Activated T-cell treated with anti-CD3 and anti-CD28 coated beads, Interleukin-2, amount 50 U/mL, for 72 hours (primary cell): ENCODE measurements around the gene MYO18B. TPM values are rescaled to one million over a fixed set of nuclear protein-coding genes. Genes with fewer than 3 reads are reported as not detected.

Source experiments
- ATAC-seq, 2 donors: fragments of 150-1000 bp; cut with Tn5 transposase; replicated peaks in 1 of 2; 2 replicates each; pipeline ENCODE4 v1.10.0; 2021; ENCODE audit warnings: moderate library complexity in 2 of 2, mild to moderate bottlenecking in 1 of 2
- DNase-seq, 2 donors: peaks; one replicate each; pipeline ENCODE4 v3.0.0; 2021 to 2022; ENCODE audit warnings: mixed read lengths in 1 of 2
- H3K27ac Mint-ChIP-seq: one replicate; pipeline ENCODE4 v1.8.0; 2022; ENCODE audit warnings: mild to moderate bottlenecking, moderate library complexity, mixed read lengths
- H3K27me3 Mint-ChIP-seq: one replicate; pipeline ENCODE4 v1.8.0; 2022; ENCODE audit warnings: low read depth, mixed read lengths
- H3K36me3 Mint-ChIP-seq, 2 donors: one replicate each; pipeline ENCODE4 v1.8.0; 2022; ENCODE audit warnings: mixed read lengths in 2 of 2, mild to moderate bottlenecking in 1 of 2; ENCODE audit not compliant: insufficient read depth in 2 of 2
- H3K4me1 Mint-ChIP-seq: one replicate; pipeline ENCODE4 v1.8.0; 2022; ENCODE audit warnings: low read depth, mixed read lengths
- H3K4me3 Mint-ChIP-seq, 2 donors: one replicate each; pipeline ENCODE4 v1.8.0; 2022; ENCODE audit warnings: mild to moderate bottlenecking in 2 of 2, mixed read lengths in 2 of 2, moderate library complexity in 2 of 2
- H3K9me3 Mint-ChIP-seq, 2 donors: one replicate each; pipeline ENCODE4 v1.8.0; 2022; ENCODE audit warnings: mixed read lengths in 2 of 2
- total RNA-seq, 2 donors: library from RNA; stranded (reverse); gene quantifications; one replicate each; pipeline ENCODE4 v1.2.3, GENCODE V29; 2022

MYO18B gene
- total RNA-seq, 2 donors from 2014 or later = 2.4 to 2.8 TPM

DNA sequence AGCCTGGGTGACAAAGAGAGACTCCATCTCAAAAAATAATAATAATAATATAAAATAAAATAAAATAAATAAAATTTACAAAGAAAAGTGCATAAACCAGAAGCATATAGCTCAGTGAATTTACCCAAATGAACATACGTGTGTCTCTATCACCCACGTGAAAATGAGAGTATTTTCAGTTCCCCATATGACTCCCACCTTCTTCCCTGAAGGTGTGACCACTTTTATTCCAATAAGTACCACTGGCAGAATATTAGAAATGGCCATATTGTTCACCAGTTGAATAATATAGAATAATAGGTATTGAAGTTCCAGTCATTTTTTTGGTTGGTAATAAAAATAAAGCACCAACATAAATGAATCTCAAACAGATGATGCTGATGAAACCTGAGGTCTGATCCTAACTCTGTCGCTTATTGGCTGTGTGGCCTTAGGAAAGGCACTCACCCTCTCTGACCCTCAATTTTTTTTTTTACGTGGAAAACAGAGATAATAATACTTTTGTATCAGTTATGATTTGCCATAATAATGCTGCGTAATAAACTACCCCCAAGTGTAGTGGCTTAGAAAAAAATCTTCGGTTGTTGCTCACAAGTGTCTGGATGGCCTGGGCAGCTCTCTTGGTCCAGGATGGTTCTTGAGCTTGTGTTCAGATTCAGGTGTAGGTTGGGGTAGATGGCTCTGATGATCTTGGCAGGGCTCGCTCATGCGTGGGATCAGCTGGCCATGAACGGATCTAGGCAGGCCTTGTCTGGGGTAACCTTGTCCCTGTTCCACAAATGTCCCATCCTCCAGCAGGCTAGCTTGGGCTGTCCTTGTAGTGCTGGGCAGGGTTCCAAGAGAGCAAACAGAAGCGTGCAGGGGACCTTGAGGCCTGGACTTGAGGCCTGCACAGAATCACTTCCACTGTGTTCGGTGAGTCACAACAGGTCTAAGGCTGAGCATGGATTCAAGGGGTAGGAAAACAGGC lies 88.1 kb downstream of the MYO18B start:
- no peaks in the 10 kb centered on the region for H3K9me3 Mint-ChIP-seq
- no peak for DNase-seq
- H3K4me3 Mint-ChIP-seq = no peak overlapping the region
- H3K4me1 Mint-ChIP-seq = no peaks in the 10 kb centered on the region
- no peaks in the 10 kb centered on the region for H3K36me3 Mint-ChIP-seq
- no peak for ATAC-seq
- H3K27ac Mint-ChIP-seq = no peak overlapping the region
- H3K27me3 Mint-ChIP-seq = no peaks in the 10 kb centered on the region

DNA sequence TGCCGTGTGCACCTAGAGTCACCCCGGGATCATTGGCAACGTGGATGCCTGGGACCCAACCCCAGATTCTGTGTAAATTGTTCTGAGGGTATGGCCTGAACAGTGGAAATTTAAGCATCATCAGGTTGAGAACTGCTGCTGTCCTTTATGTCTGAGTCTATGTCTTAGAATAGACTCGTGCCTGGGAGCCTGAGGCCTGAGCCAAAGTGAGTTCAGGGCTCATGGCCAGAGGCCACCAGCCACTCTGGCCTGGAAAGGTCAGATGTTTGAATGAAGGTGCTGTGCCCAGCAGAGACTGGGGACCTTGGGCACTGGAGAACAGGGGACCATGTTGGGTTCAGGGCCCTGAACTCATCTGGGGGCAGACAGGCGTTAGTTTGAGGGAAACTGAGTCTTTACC lies 91.1 kb downstream of the MYO18B start:
- Mint-ChIP-seq H3K27ac (no peak overlapping the region), H3K27me3 (no peaks in the 10 kb centered on the region), H3K4me3 (no peak overlapping the region), H3K36me3 (no peaks in the 10 kb centered on the region), H3K9me3 (no peaks in the 10 kb centered on the region), H3K4me1 (no peaks in the 10 kb centered on the region)
- no peak for ATAC-seq
- no peak for DNase-seq

DNA sequence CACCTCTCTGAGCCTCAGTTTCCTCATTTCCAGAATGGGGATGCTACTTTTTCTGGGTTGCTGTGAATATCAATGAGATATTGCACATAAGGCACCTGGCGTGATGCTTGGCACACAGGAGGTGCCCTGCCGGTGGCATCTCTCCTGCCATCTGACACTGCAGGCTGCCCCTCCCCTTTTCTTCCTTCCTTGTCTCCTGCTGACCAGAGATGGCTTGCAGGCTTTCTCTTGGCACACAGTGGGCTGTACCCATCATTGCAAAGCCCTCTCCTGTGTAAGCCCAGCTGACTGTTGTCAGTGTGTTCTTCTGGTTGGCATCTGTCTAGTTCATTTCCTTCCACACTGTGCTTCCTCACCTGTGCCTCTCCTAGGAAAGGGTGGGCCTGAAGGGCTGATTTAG lies 91.7 kb downstream of the MYO18B start:
- Mint-ChIP-seq H3K27ac (no peak overlapping the region), H3K4me3 (no peak overlapping the region), H3K4me1 (no peaks in the 10 kb centered on the region), H3K36me3 (no peaks in the 10 kb centered on the region), H3K27me3 (no peaks in the 10 kb centered on the region), H3K9me3 (no peaks in the 10 kb centered on the region)
- DNase-seq = no peak
- no peak for ATAC-seq

DNA sequence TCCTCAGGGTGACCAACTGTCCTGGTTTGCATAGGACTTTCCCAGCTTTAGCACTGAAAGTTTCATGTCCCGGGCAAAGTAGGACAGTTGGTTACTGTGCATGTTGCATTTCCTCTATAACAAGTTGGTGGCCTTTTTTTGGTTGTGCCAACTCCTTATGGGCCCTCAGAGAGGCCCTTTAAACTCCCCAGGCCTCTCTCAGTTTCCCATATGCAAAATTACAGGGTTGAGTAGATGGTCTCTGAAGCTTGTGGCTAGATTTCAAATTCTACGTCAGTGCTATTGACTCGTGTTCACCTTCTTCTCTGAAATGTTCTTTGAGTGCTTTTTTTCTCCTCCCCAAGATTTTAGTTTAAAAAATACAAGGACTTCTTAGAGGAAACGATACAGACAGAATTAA lies 92.5 kb downstream of the MYO18B start:
- ATAC-seq = no peak
- Mint-ChIP-seq H3K9me3 (no peaks in the 10 kb centered on the region), H3K27me3 (no peaks in the 10 kb centered on the region), H3K36me3 (no peaks in the 10 kb centered on the region), H3K4me3 (no peak overlapping the region), H3K4me1 (no peaks in the 10 kb centered on the region), H3K27ac (no peak overlapping the region)
- no peak for DNase-seq

DNA sequence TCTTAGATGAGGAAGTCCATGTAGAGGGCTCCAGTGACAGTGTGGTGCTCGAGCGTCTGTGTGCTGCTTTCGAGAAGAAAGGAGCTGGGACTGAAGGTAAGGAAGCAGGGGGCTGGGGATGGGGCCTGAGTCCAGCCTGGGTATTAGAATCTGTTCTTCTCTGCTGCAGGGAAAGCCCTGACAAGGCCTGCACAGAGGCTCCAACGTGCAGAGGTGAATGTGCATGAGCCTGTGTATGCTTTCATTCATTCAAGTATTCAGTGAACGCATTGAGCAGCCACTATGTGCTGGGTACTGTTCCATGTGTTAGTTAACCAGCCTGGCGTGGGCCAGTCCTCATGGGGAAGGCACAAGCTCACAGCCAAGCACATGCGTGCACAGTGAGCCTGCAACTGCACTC lies 93.4 kb downstream of the MYO18B start:
- Mint-ChIP-seq H3K27ac (no peak overlapping the region), H3K27me3 (no peaks in the 10 kb centered on the region), H3K4me1 (no peaks in the 10 kb centered on the region), H3K9me3 (no peaks in the 10 kb centered on the region), H3K36me3 (no peaks in the 10 kb centered on the region), H3K4me3 (no peak overlapping the region)
- DNase-seq = no peak
- ATAC-seq = no peak

DNA sequence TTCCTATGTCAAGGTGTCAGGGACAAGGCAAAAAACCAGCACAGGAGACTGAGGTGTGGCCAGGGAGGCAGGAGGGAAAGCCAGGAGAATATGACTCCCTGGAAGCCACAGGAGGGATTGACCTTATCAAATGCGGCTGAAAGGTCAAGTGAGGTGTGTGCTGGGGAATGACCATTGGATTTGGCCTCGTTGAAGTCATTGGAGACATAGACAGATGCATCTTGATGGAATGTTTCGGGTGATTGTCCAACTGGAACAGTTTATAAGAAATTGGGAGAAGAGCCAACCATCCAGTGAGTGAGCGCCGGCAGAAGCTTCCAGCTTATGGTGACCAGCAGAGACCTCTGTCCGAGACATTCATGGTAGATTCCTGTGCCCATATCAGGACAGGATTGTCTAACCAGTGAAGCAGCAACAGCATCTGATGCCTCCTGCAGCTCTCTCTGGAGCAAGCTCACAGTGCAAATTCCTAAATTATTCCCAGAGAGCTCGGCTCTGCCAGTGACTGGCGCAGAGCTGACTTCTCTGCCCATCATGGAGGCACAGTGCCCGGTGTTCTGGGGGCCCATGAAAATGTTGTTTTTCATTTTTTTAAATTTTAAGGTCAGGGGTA lies 95.4 kb downstream of the MYO18B start:
- H3K27ac Mint-ChIP-seq = no peak overlapping the region
- no peaks in the 10 kb centered on the region for H3K27me3 Mint-ChIP-seq
- no peak for DNase-seq
- no peaks in the 10 kb centered on the region for H3K36me3 Mint-ChIP-seq
- ATAC-seq = no peak
- H3K9me3 Mint-ChIP-seq = no peaks in the 10 kb centered on the region
- no peak overlapping the region for H3K4me3 Mint-ChIP-seq
- no peaks in the 10 kb centered on the region for H3K4me1 Mint-ChIP-seq

DNA sequence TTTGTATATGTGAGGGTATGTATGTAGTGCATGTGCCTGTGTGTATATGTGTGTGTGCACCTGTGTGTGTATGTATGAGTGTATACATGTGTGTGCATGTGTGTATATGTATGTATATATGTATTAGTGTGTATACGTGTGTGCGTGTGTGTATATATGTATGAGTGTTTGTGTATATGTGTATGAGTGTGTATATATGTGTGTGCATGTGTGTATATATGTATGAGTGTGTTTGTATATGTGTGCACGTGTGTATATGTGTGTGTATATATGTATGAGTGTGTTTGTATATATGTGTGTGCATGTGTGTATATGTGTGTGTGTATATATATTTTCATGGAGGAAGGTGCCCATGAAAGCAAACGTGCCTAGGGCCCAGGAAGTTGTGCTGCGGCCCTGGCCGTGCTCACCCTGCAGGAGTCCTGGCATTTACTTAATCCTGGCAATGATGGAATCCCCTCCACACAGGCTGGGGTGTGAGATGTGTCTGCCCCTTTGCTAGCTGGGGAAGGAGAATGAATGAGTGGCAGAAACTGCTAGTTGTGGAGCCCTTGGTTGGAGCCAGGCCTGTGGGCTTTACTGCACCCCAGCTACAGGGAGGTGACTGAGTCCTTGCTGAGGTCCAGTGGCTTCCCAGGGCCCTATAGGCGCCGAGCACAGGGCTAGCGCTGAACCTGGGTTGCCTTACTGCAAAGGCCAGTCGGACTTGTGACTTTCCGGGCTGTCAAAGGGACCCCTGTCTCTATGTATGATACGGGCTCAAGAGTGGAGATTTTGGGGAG lies 97.2 kb downstream of the MYO18B start:
- Mint-ChIP-seq H3K4me1 (no peaks in the 10 kb centered on the region), H3K36me3 (no peaks in the 10 kb centered on the region), H3K9me3 (no peaks in the 10 kb centered on the region), H3K27me3 (no peaks in the 10 kb centered on the region), H3K4me3 (no peak overlapping the region), H3K27ac (no peak overlapping the region)
- no peak for ATAC-seq
- DNase-seq = no peak

DNA sequence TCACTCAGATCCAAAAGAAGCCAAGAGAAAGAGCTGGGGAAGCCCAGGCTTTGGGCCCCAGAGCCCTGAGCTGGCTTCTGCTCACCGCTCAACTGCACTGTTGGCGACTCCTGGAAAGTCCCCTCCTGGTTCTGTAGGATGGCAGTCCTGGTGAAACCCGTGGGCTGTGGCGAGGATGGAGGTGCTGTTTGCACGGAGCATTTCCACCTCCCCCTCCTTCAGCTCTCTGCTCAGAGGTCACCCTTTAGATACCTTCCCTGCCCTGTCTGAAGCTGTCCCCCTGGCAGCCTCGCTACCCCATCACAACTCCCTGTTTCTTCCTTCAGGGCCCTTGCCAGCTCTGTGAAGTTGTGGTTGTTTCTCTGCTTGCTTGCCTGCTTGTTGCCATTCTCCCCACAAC lies 97.8 kb downstream of the MYO18B start:
- no peaks in the 10 kb centered on the region for H3K9me3 Mint-ChIP-seq
- no peaks in the 10 kb centered on the region for H3K27me3 Mint-ChIP-seq
- ATAC-seq = no peak
- H3K36me3 Mint-ChIP-seq = no peaks in the 10 kb centered on the region
- H3K27ac Mint-ChIP-seq = no peak overlapping the region
- no peaks in the 10 kb centered on the region for H3K4me1 Mint-ChIP-seq
- no peak overlapping the region for H3K4me3 Mint-ChIP-seq
- DNase-seq = no peak

DNA sequence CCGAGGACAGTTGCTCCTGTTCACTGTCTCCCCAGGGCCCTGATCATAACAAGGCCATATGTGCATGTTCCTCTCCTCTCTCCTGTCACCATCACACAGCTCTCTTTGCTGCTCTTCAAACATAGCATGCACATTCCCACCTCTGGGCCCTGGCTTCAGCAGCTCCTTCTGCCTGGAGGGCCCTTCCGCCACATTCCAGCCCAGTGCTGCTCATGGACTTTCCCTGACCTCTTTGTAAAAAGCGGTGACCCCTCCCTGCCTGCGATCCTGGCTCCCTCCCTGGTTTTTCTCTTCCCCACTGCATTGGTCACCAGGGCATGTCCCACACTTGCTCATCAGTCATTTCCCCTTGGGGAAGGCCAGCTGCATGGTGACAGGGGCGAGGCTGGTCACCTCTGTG lies 98.2 kb downstream of the MYO18B start:
- Mint-ChIP-seq H3K4me1 (no peaks in the 10 kb centered on the region), H3K27ac (no peak overlapping the region), H3K9me3 (no peaks in the 10 kb centered on the region), H3K4me3 (no peak overlapping the region), H3K36me3 (no peaks in the 10 kb centered on the region), H3K27me3 (no peaks in the 10 kb centered on the region)
- ATAC-seq (no peak), DNase-seq (no peak)

DNA sequence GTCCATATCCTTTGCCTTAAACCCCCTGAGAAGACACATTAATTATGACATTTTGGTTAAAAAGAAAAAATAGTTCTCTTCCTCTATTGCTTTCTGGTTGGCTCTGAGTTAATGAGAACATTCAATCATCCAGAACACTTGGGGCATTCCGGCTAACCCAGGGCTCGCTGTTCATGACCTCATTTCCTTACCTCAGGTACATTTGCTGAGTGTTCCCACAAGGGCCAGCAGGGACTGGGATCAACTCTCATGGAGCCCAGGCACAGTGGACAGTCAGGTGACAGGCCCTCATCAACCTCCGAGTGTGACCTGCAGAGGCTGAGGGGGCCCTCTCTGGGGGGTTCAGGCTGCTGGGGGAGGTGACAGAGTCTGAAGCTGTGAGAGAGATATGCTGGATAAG lies 98.9 kb downstream of the MYO18B start:
- no peaks in the 10 kb centered on the region for H3K9me3 Mint-ChIP-seq
- H3K27ac Mint-ChIP-seq = no peak overlapping the region
- DNase-seq = no peak

DNA sequence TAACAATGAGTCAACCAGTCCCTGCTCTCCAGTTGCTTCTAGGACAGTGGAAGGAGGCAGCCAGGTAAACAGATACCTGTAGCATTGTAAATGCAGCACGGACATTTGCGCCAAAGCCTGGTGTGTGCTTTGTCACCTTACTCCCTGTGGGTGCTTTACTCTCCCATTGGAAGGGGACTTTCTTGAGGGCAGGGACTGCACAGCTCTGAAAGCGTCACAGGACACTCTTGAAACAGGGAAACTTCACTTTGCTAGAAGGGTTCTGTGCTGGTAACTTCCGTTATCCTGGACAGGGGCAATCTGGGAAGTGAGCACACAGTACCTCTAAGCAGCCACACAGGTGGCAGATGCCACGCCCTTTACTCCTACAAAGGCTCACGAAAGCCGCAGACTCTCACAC lies 99.8 kb downstream of the MYO18B start:
- Mint-ChIP-seq H3K4me3 (no peak overlapping the region), H3K36me3 (no peaks in the 10 kb centered on the region), H3K4me1 (peaks cover 8% of the 10 kb centered on the region), H3K27me3 (no peaks in the 10 kb centered on the region), H3K27ac (no peak overlapping the region), H3K9me3 (no peaks in the 10 kb centered on the region)
- ATAC-seq (no peak), DNase-seq (no peak)

More for the DNA sequence above, 98.9 kb downstream of the MYO18B start:
- no peak for ATAC-seq
- H3K36me3 Mint-ChIP-seq = no peaks in the 10 kb centered on the region
- H3K27me3 Mint-ChIP-seq = no peaks in the 10 kb centered on the region
- H3K4me3 Mint-ChIP-seq = no peak overlapping the region
- H3K4me1 Mint-ChIP-seq = no peaks in the 10 kb centered on the region

DNA sequence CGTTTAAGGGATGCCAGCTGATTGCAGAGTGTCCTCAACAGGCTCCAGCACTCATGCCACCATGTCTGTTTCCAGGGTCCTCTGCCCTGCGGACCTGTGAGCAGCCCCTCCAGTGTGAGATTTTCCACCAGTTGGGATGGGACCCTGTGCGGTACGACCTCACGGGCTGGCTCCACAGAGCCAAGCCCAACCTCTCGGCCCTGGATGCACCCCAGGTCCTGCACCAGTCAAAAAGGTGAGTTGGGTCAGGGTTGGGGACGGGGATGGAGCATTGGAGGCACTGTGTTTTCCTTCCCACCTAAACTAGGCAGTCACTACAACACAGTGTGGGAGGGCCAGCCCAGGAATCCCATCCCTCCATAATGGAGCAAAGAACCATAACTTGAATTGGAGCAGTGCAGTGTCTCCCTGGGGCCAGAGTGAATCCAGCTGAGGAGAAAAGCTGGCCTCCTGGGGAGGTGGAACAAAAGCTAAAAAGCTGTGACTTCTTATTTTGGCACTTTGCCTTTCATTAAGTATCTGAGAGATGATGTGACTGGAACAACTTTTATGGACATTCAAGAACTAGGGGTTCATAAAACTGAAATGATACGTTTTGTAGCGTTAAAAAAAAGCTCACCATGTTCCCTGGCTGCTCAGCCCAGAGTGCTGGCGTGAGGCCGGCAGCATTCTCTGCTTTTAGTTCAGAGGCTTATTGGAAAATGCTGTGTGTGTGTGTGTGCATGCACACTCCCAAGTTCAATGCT lies 101.8 kb downstream of the MYO18B start:
- peaks cover 8% of the 10 kb centered on the region for H3K4me1 Mint-ChIP-seq
- H3K27me3 Mint-ChIP-seq = no peaks in the 10 kb centered on the region
- no peaks in the 10 kb centered on the region for H3K9me3 Mint-ChIP-seq
- no peak overlapping the region for H3K27ac Mint-ChIP-seq
- DNase-seq (no peak), ATAC-seq (no peak)
- no peaks in the 10 kb centered on the region for H3K36me3 Mint-ChIP-seq
- no peak overlapping the region for H3K4me3 Mint-ChIP-seq

DNA sequence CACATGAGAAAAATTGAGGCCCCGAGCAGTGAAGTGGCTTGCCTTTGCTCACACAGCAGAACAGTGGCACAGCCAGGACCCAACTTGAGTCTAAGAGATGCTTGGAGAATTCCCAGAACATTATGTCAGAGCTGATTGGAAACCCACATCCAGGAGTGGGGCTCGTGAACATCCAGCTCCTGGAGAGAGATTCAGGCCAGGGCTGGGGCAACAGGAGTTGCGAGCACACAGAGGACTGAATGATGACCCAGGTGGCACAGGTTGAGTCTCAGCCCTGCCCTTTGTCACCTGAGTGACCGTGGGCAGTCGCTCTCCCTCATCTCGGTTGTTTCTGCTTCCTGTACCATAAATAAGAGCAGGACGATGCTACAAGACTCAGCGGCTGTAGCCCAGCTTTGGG lies 102.6 kb downstream of the MYO18B start:
- Mint-ChIP-seq H3K4me3 (no peak overlapping the region), H3K4me1 (peaks cover 8% of the 10 kb centered on the region), H3K9me3 (no peaks in the 10 kb centered on the region), H3K27me3 (no peaks in the 10 kb centered on the region), H3K36me3 (no peaks in the 10 kb centered on the region), H3K27ac (no peak overlapping the region)
- DNase-seq = no peak
- no peak for ATAC-seq
